BE2C (cell line): ENCODE results near the gene SYK.

Source experiments
- DNase-seq: peaks from one replicate; pipeline ENCODE4 v3.0.0-alpha.2; 2020
- H3K27me3 ChIP-seq: fragments of 250-450 bp; sonication (Bioruptor Pico); 2 replicates; pipeline ENCODE4 v1.5.1; 2020; ENCODE audit warnings: mild to moderate bottlenecking
- H3K36me3 ChIP-seq: fragments of 250-450 bp; sonication (Bioruptor Pico); 2 replicates; pipeline ENCODE4 v1.5.1; 2020; ENCODE audit warnings: mild to moderate bottlenecking
- H3K4me1 ChIP-seq: fragments of 250-450 bp; sonication (Bioruptor Pico); 2 replicates; pipeline ENCODE4 v1.5.1; 2020
- H3K4me3 ChIP-seq: 2 replicates; pipeline ENCODE4 v1.5.1; 2011; ENCODE audit warnings: low read depth, low read length
- H3K9me3 ChIP-seq: fragments of 250-450 bp; sonication (Bioruptor Pico); 2 replicates; pipeline ENCODE4 v1.5.1; 2020
- TF ChIP-seq, protein P1 (sequence below): IDR thresholded peaks from 2 replicates; pipeline ENCODE4 v1.5.1; 2012; ENCODE audit warnings: mild to moderate bottlenecking, low read depth, low read length

SYK gene

GRCh38 chr9:90926936-90927335, 125.3 kb downstream of the SYK start:
- no peaks in the 10 kb centered on the region for H3K9me3 ChIP-seq
- no peaks in the 10 kb centered on the region for H3K27me3 ChIP-seq
- DNase-seq = no peak
- H3K4me1 ChIP-seq = peaks cover 5% of the 10 kb centered on the region; the same call in 1 of the 2 replicates
- no peak overlapping the region for H3K4me3 ChIP-seq
- H3K36me3 ChIP-seq = no peaks in the 10 kb centered on the region
- TF ChIP-seq, protein P1, sequence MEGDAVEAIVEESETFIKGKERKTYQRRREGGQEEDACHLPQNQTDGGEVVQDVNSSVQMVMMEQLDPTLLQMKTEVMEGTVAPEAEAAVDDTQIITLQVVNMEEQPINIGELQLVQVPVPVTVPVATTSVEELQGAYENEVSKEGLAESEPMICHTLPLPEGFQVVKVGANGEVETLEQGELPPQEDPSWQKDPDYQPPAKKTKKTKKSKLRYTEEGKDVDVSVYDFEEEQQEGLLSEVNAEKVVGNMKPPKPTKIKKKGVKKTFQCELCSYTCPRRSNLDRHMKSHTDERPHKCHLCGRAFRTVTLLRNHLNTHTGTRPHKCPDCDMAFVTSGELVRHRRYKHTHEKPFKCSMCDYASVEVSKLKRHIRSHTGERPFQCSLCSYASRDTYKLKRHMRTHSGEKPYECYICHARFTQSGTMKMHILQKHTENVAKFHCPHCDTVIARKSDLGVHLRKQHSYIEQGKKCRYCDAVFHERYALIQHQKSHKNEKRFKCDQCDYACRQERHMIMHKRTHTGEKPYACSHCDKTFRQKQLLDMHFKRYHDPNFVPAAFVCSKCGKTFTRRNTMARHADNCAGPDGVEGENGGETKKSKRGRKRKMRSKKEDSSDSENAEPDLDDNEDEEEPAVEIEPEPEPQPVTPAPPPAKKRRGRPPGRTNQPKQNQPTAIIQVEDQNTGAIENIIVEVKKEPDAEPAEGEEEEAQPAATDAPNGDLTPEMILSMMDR = no peak

DNA sequence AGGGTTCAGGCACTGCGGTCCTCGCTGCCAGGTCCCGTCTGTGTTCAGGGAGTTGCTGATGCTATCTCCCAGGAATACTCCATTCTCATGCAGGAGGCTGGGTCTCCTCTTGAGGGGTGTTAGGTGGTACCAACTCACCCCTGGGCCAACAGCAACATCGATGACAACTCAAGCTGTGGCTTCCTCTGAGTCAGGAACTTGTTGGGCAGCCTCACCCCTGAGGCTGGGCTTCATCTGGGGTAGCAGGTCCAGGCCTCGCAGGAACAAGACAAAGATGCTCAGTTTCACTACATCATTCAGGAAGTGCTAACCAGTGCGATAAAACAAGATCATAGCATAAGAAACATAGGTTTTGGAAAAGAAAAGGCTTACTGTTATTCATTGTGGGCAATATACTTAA, 125.9 kb downstream of the SYK start:
- H3K9me3 ChIP-seq = no peaks in the 10 kb centered on the region
- H3K4me1 ChIP-seq = peaks cover 5% of the 10 kb centered on the region; the same call in 1 of the 2 replicates
- TF ChIP-seq, protein P1 = no peak
- no peak for DNase-seq
- no peaks in the 10 kb centered on the region for H3K36me3 ChIP-seq
- H3K27me3 ChIP-seq = no peaks in the 10 kb centered on the region
- no peak overlapping the region for H3K4me3 ChIP-seq

GRCh38 chr9:90929626-90930025, 128.0 kb downstream of the SYK start:
- Histone ChIP-seq H3K9me3 (no peaks in the 10 kb centered on the region), H3K4me3 (no peak overlapping the region), H3K27me3 (no peaks in the 10 kb centered on the region), H3K4me1 (peaks cover 5% of the 10 kb centered on the region; the same call in 1 of the 2 replicates), H3K36me3 (no peaks in the 10 kb centered on the region)
- TF ChIP-seq, protein P1 = no peak
- DNase-seq = no peak

GRCh38 chr9:90933468-90933867, 131.8 kb downstream of the SYK start:
- no peak for DNase-seq

GRCh38 chr9:90939351-90939750, 137.7 kb downstream of the SYK start:
- no peaks in the 10 kb centered on the region for H3K9me3 ChIP-seq
- no peak for DNase-seq
- no peaks in the 10 kb centered on the region for H3K4me1 ChIP-seq
- H3K27me3 ChIP-seq = no peaks in the 10 kb centered on the region
- H3K36me3 ChIP-seq = no peaks in the 10 kb centered on the region
- H3K4me3 ChIP-seq = no peak overlapping the region
- TF ChIP-seq, protein P1 = no peak

More at GRCh38 chr9:90933468-90933867, 131.8 kb downstream of the SYK start:
- H3K4me1 ChIP-seq = no peaks in the 10 kb centered on the region
- no peaks in the 10 kb centered on the region for H3K27me3 ChIP-seq
- H3K36me3 ChIP-seq = no peaks in the 10 kb centered on the region
- H3K4me3 ChIP-seq = no peak overlapping the region
- no peaks in the 10 kb centered on the region for H3K9me3 ChIP-seq
- TF ChIP-seq, protein P1 = no peak

- Histone ChIP-seq H3K4me1 (no peaks in the 10 kb centered on the region), H3K9me3 (no peaks in the 10 kb centered on the region), H3K4me3 (no peak overlapping the region), H3K36me3 (no peaks in the 10 kb centered on the region), H3K27me3 (no peaks in the 10 kb centered on the region)
- TF ChIP-seq, protein P1 = no peak
- DNase-seq = no peak
Observed at GRCh38 chr9:90940280-90940679, 138.7 kb downstream of the SYK start.
